GM21367 (cell line): Measurements from ENCODE around the gene KLHDC10.
"Not testable (repeated sequence)": the region's sequence is repeated elsewhere in the genome, so short reads cannot be mapped to it uniquely, and the experiment has no call there.

Experiments
- ATAC-seq: cut with Tn5 transposase; IDR thresholded peaks from one replicate; pipeline ENCODE4 v1.9.1; 2021; ENCODE audit not compliant: unreplicated experiment

KLHDC10 gene

GRCh38 chr7:130079846-130080394 is 9.6 kb downstream of the KLHDC10 start:
- ATAC-seq: no peak

- not testable (repeated sequence) for ATAC-seq
Measured at GRCh38 chr7:130083497-130083896, 13.2 kb downstream of the KLHDC10 start.

- no peak for ATAC-seq
Measured at GRCh38 chr7:130084037-130084875, 13.9 kb downstream of the KLHDC10 start.

- ATAC-seq: not testable (repeated sequence)
Measured at GRCh38 chr7:130085235-130085634, 14.9 kb downstream of the KLHDC10 start.

- no peak for ATAC-seq
Measured at GRCh38 chr7:130086938-130087337, 16.6 kb downstream of the KLHDC10 start.

GRCh38 chr7:130087364-130087763 is 17.0 kb downstream of the KLHDC10 start:
- no peak for ATAC-seq

- ATAC-seq: no peak
Measured at GRCh38 chr7:130090745-130091532, 20.6 kb downstream of the KLHDC10 start.

GRCh38 chr7:130091999-130092398 is 21.7 kb downstream of the KLHDC10 start:
- no peak for ATAC-seq

GRCh38 chr7:130092598-130092997 is 22.3 kb downstream of the KLHDC10 start:
- no peak for ATAC-seq

- no peak for ATAC-seq
Measured at GRCh38 chr7:130095812-130096211, 25.5 kb downstream of the KLHDC10 start.

- ATAC-seq: no peak
Measured at GRCh38 chr7:130096243-130096827, 26.0 kb downstream of the KLHDC10 start.

- ATAC-seq: no peak
Measured at GRCh38 chr7:130099331-130099730, 29.0 kb downstream of the KLHDC10 start.

- no peak for ATAC-seq
Measured at GRCh38 chr7:130102588-130102987, 32.3 kb downstream of the KLHDC10 start.

- ATAC-seq: no peak
Measured at GRCh38 chr7:130107949-130108674, 37.8 kb downstream of the KLHDC10 start.

- ATAC-seq: no peak
Measured at GRCh38 chr7:130108809-130109208, 38.5 kb downstream of the KLHDC10 start.

- ATAC-seq: no peak
Measured at GRCh38 chr7:130112093-130112492, 41.8 kb downstream of the KLHDC10 start.

- ATAC-seq: no peak
Measured at GRCh38 chr7:130112662-130113425, 42.5 kb downstream of the KLHDC10 start.

GRCh38 chr7:130113426-130113805 is 43.1 kb downstream of the KLHDC10 start:
- ATAC-seq: not testable (repeated sequence)

- no peak for ATAC-seq
Measured at GRCh38 chr7:130113887-130114286, 43.6 kb downstream of the KLHDC10 start.

GRCh38 chr7:130114374-130114773 is 44.0 kb downstream of the KLHDC10 start:
- peak; percentile 48 for ATAC-seq
